KMS-11 (cell line): Measurements from ENCODE around the gene NEK2.

Experiments
- H2AFZ ChIP-seq: fragments of 200-600 bp; sonication (generic); 2 replicates; pipeline ENCODE4 v1.6.1; 2016; ENCODE audit warnings: antibody characterized with exemption, mixed run types, low read depth
- H3K27ac ChIP-seq: fragments of 200-600 bp; sonication (generic); 2 replicates; pipeline ENCODE4 v1.6.1; 2016; ENCODE audit warnings: mild to moderate bottlenecking, mixed run types
- H3K27me3 ChIP-seq: fragments of 200-600 bp; sonication (generic); 2 replicates; pipeline ENCODE4 v1.6.1; 2017; ENCODE audit warnings: mild to moderate bottlenecking, low read depth, mixed run types, moderate library complexity; ENCODE audit not compliant: insufficient read depth
- H3K36me3 ChIP-seq: fragments of 200-600 bp; sonication (generic); 2 replicates; pipeline ENCODE4 v1.6.1; 2017; ENCODE audit warnings: mild to moderate bottlenecking, mixed run types; ENCODE audit not compliant: insufficient read depth
- H3K4me1 ChIP-seq: fragments of 200-600 bp; sonication (generic); 2 replicates; pipeline ENCODE4 v1.6.1; 2016; ENCODE audit warnings: mild to moderate bottlenecking, low read depth, mixed run types; ENCODE audit not compliant: poor library complexity, severe bottlenecking
- H3K4me2 ChIP-seq: fragments of 200-600 bp; sonication (generic); 2 replicates; pipeline ENCODE4 v1.7.0; 2016; ENCODE audit warnings: mild to moderate bottlenecking, mixed run types
- H3K4me3 ChIP-seq: fragments of 200-600 bp; sonication (generic); IDR thresholded peaks from 2 replicates; pipeline ENCODE4 v1.6.1; 2017; ENCODE audit warnings: low read depth, low read length, mixed read lengths; ENCODE audit not compliant: insufficient read depth
- H3K79me2 ChIP-seq: fragments of 200-600 bp; sonication (generic); 2 replicates; pipeline ENCODE4 v1.6.1; 2016; ENCODE audit warnings: low read depth, mixed run types; ENCODE audit not compliant: insufficient read depth
- H3K9ac ChIP-seq: fragments of 200-600 bp; sonication (generic); 2 replicates; pipeline ENCODE4 v1.6.1; 2016; ENCODE audit warnings: mild to moderate bottlenecking, mixed run types
- H4K20me1 ChIP-seq: fragments of 200-600 bp; sonication (generic); 2 replicates; pipeline ENCODE4 v1.6.1; 2016; ENCODE audit warnings: mild to moderate bottlenecking, mixed run types; ENCODE audit not compliant: insufficient read depth
- TF ChIP-seq, protein P1 (sequence below): fragments of 200-600 bp; sonication (generic); conservative IDR thresholded peaks from 2 replicates; pipeline ENCODE4 v1.6.1; 2017; ENCODE audit warnings: low read depth, mild to moderate bottlenecking, antibody characterized with exemption, low read length, moderate library complexity, mixed read lengths

NEK2 gene

DNA sequence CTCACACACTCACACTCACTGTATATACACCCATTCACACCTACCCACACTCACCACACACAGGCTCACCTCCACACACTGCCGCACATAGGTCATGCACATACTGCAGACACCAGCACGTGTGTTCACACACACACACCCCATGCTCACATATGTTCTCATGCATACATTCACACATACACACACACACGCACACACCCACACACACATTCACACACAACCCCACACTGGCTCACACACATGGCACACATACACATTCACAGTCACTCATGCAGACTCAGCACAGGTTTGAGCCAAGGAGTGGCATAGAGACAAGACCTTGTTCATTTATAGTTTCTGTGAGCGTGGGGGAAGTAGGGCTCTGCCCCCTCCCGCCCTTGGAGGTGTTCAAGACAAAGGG is 55.3 kb downstream of the NEK2 start:
- H3K4me1 ChIP-seq, result no peaks in the 10 kb centered on the region
- H3K4me3 ChIP-seq, result no peak overlapping the region
- H3K9ac ChIP-seq, result no peak overlapping the region
- H3K27ac ChIP-seq, result no peak overlapping the region
- no peaks in the 10 kb centered on the region for H3K36me3 ChIP-seq
- no peaks in the 10 kb centered on the region for H4K20me1 ChIP-seq
- no peak overlapping the region for H3K4me2 ChIP-seq
- TF ChIP-seq, protein P1, sequence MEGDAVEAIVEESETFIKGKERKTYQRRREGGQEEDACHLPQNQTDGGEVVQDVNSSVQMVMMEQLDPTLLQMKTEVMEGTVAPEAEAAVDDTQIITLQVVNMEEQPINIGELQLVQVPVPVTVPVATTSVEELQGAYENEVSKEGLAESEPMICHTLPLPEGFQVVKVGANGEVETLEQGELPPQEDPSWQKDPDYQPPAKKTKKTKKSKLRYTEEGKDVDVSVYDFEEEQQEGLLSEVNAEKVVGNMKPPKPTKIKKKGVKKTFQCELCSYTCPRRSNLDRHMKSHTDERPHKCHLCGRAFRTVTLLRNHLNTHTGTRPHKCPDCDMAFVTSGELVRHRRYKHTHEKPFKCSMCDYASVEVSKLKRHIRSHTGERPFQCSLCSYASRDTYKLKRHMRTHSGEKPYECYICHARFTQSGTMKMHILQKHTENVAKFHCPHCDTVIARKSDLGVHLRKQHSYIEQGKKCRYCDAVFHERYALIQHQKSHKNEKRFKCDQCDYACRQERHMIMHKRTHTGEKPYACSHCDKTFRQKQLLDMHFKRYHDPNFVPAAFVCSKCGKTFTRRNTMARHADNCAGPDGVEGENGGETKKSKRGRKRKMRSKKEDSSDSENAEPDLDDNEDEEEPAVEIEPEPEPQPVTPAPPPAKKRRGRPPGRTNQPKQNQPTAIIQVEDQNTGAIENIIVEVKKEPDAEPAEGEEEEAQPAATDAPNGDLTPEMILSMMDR, result no peak
- H3K79me2 ChIP-seq, result no peaks in the 10 kb centered on the region
- H3K27me3 ChIP-seq, result no peaks in the 10 kb centered on the region
- H2AFZ ChIP-seq, result no peak overlapping the region

DNA sequence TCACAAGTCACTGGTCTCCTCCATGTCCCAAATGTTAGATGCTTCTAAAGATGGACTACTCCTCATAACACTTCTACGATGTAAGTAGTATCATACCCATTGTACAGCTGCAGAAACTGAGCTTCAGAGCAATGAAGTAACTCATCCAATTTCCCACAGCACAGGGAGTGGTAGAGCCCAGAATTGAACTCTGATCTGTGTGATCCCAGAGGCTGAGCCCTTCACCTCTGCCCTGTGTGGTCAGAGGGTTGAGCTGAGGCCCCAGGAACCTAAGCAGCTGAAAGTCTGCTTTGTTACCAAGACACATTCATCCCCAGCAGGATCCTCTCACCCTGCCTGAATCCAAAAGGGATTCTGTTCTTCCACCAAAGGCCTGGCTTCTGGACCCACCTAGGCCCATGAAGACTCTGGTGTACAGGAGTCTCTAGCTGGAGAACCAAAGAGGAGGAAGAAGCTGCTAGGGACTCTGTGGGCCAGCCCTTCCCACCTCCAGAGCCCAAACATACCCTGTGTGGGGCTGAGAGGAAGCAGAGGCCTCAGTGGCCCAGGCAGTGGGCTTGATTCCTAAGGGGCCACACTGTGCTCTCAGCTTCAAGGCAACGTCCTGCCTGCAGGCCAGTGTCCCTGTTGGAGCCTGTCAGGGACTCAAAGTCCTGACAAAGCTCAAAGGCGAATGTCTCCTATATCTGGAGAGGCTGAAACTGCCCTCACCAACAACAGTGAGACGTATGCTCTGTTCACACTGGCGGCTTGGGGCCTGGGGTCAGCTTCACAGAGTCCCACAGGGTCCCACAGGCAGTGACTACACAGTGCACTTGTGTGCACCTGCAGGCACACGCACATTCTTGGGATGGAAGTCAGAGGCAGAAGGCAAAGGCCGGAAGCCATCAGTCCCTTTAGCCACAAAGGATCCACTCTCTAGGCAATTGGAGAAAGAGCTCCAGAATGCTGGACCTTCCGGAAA is 56.1 kb downstream of the NEK2 start:
- no peak overlapping the region for H3K4me3 ChIP-seq
- no peaks in the 10 kb centered on the region for H3K4me1 ChIP-seq
- H3K27ac ChIP-seq, result no peak overlapping the region
- no peak overlapping the region for H3K4me2 ChIP-seq
- TF ChIP-seq, protein P1, result no peak
- H2AFZ ChIP-seq, result no peak overlapping the region
- no peak overlapping the region for H3K9ac ChIP-seq
- no peaks in the 10 kb centered on the region for H3K27me3 ChIP-seq
- H3K36me3 ChIP-seq, result no peaks in the 10 kb centered on the region
- H3K79me2 ChIP-seq, result no peaks in the 10 kb centered on the region
- no peaks in the 10 kb centered on the region for H4K20me1 ChIP-seq

DNA sequence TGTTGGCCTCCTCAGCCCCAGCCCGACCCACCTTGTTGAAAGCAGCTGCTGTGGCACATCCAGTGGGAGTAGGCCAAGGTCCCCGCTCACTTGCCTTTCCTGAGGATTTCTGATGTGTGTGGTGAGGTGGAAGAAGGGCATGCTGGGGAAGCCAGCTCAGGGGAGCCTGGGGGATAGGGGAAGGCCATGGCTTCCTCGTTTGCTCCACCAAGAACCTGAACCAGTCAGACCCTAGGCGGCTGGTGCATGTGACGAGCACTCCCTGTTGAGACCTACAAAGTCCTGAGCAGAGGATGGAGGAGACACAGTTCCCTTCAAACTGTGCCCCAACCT is 58.5 kb downstream of the NEK2 start:
- H3K9ac ChIP-seq, result no peak overlapping the region

DNA sequence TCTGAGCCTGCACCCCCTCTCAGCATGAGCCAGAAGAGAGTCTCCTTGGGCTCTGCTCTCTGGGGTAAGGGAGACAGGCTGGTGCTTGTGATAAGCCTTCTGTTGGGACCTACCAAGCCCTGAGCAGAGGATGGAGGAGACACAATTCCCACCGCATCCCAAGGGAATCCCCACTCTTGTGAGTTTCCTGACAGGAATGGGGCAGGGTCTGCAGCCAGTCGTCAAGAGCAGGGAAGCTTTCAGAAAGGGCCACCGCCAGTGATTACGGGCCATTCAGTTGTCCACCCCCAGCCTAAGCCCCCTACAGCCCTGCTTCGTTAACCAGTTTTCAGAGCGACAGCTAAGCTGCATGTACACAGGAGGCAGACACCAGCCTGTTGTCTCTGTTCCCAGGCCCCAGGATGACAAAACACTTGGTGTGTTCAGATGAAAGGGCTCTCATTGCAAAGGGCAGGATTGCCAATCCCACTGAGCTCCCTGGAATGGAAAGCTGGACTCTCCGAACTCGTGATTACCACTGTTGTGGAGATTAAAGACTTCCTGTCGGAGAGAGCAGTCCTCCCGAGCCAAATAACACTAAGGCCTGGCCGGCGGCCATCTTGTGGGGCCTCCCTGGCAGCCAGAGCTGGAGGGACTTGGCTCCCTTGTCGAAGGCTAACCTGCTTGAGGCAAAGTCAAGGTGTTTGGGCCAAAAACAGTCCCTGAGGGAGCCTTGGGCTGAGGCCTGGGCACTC is 59.0 kb downstream of the NEK2 start:
- no peak overlapping the region for H3K4me3 ChIP-seq
- H2AFZ ChIP-seq, result no peak overlapping the region
- no peaks in the 10 kb centered on the region for H3K27me3 ChIP-seq
- no peak overlapping the region for H3K27ac ChIP-seq
- no peaks in the 10 kb centered on the region for H3K36me3 ChIP-seq
- no peaks in the 10 kb centered on the region for H4K20me1 ChIP-seq
- no peak overlapping the region for H3K9ac ChIP-seq
- no peaks in the 10 kb centered on the region for H3K79me2 ChIP-seq
- H3K4me1 ChIP-seq, result peaks cover 11% of the 10 kb centered on the region
- no peak overlapping the region for H3K4me2 ChIP-seq
- TF ChIP-seq, protein P1, result no peak

More for the DNA sequence above, 58.5 kb downstream of the NEK2 start:
- Histone ChIP-seq H3K27me3 (no peaks in the 10 kb centered on the region), H2AFZ (no peak overlapping the region), H3K4me3 (no peak overlapping the region), H3K4me1 (peaks cover 11% of the 10 kb centered on the region), H3K36me3 (no peaks in the 10 kb centered on the region), H3K27ac (no peak overlapping the region), H4K20me1 (no peaks in the 10 kb centered on the region), H3K79me2 (no peaks in the 10 kb centered on the region), H3K4me2 (no peak overlapping the region)
- TF ChIP-seq, protein P1, result no peak
